ENCODE data around the gene SMTN. TPM values are rescaled to one million over a fixed set of nuclear protein-coding genes. Genes with fewer than 3 reads are reported as not detected.

Gene SMTN
- total RNA-seq, 1 donor from 2014 or later = 55.0 TPM

DNA sequence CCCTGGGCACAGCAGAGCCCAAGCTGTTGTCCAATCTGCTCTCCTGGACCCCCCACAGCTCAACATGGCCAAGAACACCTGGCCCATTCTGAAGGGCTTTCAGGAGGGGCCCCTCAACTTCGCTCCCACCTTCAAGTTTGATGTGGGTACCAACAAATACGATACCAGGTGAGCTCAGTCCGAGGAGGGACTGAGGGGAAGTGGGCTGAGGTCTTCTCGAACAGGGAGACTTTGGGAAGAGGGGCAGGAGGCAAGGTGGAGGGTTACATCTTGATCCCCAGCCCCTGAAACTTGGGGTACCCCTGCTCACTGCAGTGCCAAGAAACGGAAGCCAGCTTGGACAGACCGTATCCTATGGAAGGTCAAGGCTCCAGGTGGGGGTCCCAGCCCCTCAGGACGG is 47.0 kb downstream of the SMTN start:
- Mint-ChIP-seq H3K27ac (ENCODE audit: unreplicated experiment) (no peak overlapping the region), H3K9me3 (no peaks in the 10 kb centered on the region), H3K36me3 (ENCODE audit: low read depth) (no peaks in the 10 kb centered on the region), H3K27me3 (ENCODE audit: low read depth) (no peaks in the 10 kb centered on the region), H3K4me3 (no peak overlapping the region), H3K4me1 (peaks cover 9% of the 10 kb centered on the region)
- TF ChIP-seq, protein P1, sequence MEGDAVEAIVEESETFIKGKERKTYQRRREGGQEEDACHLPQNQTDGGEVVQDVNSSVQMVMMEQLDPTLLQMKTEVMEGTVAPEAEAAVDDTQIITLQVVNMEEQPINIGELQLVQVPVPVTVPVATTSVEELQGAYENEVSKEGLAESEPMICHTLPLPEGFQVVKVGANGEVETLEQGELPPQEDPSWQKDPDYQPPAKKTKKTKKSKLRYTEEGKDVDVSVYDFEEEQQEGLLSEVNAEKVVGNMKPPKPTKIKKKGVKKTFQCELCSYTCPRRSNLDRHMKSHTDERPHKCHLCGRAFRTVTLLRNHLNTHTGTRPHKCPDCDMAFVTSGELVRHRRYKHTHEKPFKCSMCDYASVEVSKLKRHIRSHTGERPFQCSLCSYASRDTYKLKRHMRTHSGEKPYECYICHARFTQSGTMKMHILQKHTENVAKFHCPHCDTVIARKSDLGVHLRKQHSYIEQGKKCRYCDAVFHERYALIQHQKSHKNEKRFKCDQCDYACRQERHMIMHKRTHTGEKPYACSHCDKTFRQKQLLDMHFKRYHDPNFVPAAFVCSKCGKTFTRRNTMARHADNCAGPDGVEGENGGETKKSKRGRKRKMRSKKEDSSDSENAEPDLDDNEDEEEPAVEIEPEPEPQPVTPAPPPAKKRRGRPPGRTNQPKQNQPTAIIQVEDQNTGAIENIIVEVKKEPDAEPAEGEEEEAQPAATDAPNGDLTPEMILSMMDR (conservative IDR thresholded peaks at IDR 0.05) = no peak
- no peak for DNase-seq (ENCODE audit: low read depth, low spot score)

DNA sequence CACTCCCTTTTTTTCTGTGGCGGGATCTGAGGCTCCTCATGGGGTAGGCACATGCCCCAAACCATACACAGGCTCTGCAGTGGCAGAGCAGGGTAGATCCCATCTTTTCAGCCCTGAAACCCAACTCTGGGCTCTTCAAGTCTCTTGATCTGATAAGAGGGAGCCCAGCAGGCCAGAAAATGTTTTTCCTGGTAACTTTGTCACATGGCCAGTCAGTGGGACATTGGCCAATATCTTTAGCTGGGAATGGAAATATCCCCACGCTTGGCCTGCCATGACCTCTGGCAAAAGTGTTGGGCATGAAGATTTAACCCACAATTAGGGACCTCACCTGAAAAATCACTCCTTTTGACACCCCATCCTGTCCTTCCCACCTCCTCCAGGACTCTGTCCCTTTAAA is 49.8 kb downstream of the SMTN start:
- Mint-ChIP-seq H3K4me3 (no peak overlapping the region), H3K27me3 (ENCODE audit: low read depth) (no peaks in the 10 kb centered on the region), H3K27ac (ENCODE audit: unreplicated experiment) (no peak overlapping the region), H3K36me3 (ENCODE audit: low read depth) (no peaks in the 10 kb centered on the region), H3K9me3 (no peaks in the 10 kb centered on the region), H3K4me1 (no peaks in the 10 kb centered on the region)
- TF ChIP-seq, protein P1 (conservative IDR thresholded peaks at IDR 0.05) = no peak
- DNase-seq (ENCODE audit: low read depth, low spot score) = no peak

DNA sequence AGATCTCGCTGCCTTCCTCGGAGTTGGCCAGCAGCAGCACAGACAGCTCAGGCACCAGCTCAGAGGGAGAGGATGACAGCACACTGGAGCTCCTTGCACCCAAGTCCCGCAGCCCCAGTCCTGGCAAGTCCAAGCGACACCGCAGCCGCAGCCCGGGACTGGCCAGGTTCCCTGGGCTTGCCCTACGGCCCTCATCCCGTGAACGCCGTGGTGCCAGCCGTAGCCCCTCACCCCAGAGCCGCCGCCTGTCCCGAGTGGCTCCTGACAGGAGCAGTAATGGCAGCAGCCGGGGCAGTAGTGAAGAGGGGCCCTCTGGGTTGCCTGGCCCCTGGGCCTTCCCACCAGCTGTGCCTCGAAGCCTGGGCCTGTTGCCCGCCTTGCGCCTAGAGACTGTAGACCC is 52.8 kb downstream of the SMTN start:
- H3K27ac Mint-ChIP-seq (ENCODE audit: unreplicated experiment) = no peak overlapping the region
- no peak for DNase-seq (ENCODE audit: low read depth, low spot score)
- no peaks in the 10 kb centered on the region for H3K27me3 Mint-ChIP-seq (ENCODE audit: low read depth)
- no peaks in the 10 kb centered on the region for H3K36me3 Mint-ChIP-seq (ENCODE audit: low read depth)
- H3K9me3 Mint-ChIP-seq = no peaks in the 10 kb centered on the region
- H3K4me1 Mint-ChIP-seq = peaks cover 14% of the 10 kb centered on the region
- no peak overlapping the region for H3K4me3 Mint-ChIP-seq
- TF ChIP-seq, protein P1 (conservative IDR thresholded peaks at IDR 0.05) = no peak

DNA sequence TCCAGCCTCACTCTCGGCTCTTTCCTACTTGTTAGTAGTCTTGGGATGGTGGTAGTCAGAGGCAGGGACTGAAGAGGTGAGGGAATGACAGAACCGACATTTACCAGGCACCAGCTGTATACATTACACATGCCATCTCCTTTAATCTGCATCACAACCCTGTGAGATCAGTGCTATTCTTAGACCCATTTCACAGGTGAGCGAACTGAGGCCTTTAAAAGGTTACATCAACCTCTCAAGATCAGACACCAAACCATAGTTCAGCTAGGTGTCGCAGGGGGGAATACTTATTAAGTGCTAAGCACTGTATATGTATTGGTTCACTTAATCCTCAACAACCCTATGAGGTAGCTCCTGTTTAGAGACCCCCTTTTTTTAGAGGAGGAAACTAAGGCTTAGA is 53.6 kb downstream of the SMTN start:
- Mint-ChIP-seq H3K4me3 (no peak overlapping the region), H3K27me3 (ENCODE audit: low read depth) (no peaks in the 10 kb centered on the region), H3K4me1 (peaks cover 22% of the 10 kb centered on the region), H3K27ac (ENCODE audit: unreplicated experiment) (no peak overlapping the region), H3K9me3 (no peaks in the 10 kb centered on the region), H3K36me3 (ENCODE audit: low read depth) (no peaks in the 10 kb centered on the region)
- TF ChIP-seq, protein P1 (conservative IDR thresholded peaks at IDR 0.05) = no peak
- no peak for DNase-seq (ENCODE audit: low read depth, low spot score)

DNA sequence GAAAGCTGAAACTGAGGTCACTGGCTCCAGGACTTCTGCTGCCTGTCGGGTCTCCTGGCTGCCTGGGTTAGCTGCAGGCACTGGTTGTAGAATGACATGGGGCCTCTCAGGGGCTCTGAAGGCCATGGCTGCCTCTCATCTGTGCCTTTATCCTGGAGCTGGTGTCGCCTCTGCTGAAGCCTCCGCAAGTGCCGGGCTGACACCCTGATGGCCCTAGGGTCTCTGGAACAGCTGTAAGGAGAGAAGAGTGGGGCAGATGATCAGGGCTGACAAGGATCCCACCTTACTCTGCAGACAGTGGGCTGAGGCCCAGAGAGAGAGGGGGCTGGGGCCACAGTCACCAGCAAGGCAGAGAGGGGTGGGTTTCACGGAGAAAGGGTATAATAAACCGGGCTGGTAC is 54.6 kb downstream of the SMTN start:
- Mint-ChIP-seq H3K27me3 (ENCODE audit: low read depth) (no peaks in the 10 kb centered on the region), H3K9me3 (no peaks in the 10 kb centered on the region), H3K4me1 (peaks cover 30% of the 10 kb centered on the region), H3K36me3 (ENCODE audit: low read depth) (no peaks in the 10 kb centered on the region), H3K27ac (ENCODE audit: unreplicated experiment) (no peak overlapping the region), H3K4me3 (peak overlapping the region; percentile 54)
- TF ChIP-seq, protein P1 (conservative IDR thresholded peaks at IDR 0.05) = no peak
- DNase-seq (ENCODE audit: low read depth, low spot score) = no peak

DNA sequence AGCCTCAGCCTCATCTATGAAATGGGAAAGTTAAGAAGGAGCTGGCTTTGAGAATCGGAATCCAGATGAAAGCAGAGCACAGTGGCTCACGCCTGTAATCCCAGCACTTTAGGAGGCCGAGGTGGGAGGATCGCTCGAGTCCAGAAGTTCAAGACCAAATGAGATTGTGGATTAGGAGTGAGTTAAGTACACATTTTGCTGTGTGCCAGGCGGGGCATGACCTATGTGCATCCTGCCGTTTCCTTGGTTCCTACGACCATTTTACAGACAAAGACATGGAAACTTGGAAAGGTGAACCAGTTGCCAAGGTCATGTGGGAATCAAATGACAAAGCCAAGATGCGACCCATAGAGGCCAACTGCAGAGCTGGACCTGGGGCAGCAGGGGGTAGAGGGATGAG is 55.0 kb downstream of the SMTN start:
- TF ChIP-seq, protein P1 (conservative IDR thresholded peaks at IDR 0.05) = no peak
- DNase-seq (ENCODE audit: low read depth, low spot score) = no peak
- Mint-ChIP-seq H3K27ac (ENCODE audit: unreplicated experiment) (no peak overlapping the region), H3K4me3 (peak overlapping the region; percentile 67), H3K27me3 (ENCODE audit: low read depth) (no peaks in the 10 kb centered on the region), H3K9me3 (no peaks in the 10 kb centered on the region), H3K4me1 (peaks cover 30% of the 10 kb centered on the region), H3K36me3 (ENCODE audit: low read depth) (no peaks in the 10 kb centered on the region)

Measured in neural crest cell (in vitro differentiated cells).